ENCODE data around the gene C5orf15.

The C5orf15 gene
- 19.5 reads per million, percentile 46 among the genes with 10 or more reads in this experiment for total RNA-seq

GRCh38 chr5:133968204-133968980 is at the start of gene C5orf15:
TSS of gene C5orf15 (minus strand) at chr5:133968625. CDS start at chr5:133968584, 41 bp downstream.
- DNase-seq = peak; percentile 90

- no peak for DNase-seq
These were observed 39.9 kb upstream of the C5orf15 start for GRCh38 chr5:134008266-134008749.

GRCh38 chr5:134007581-134008265 is 39.3 kb upstream of the C5orf15 start:
- DNase-seq = no peak

DNA sequence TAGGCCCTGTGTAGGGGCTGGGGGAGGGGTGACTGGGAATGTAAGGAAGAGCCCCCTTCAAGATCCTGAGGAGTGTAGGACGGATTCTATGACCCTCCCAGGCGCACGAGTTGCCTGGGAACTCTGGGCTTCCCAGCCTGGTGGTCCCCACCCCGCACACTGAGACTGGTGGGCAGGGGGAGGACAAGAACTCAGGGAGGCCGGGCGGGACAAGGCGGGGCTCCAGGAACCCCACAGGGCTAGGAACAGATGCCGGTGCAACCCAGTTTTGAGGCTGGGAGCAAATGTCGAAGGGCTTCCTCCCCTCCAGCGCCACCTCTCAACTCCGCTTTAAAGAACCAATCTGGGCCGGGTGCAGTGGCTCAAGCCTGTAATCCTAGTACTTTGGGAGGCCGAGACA is 37.7 kb upstream of the C5orf15 start:
- DNase-seq = no peak

DNA sequence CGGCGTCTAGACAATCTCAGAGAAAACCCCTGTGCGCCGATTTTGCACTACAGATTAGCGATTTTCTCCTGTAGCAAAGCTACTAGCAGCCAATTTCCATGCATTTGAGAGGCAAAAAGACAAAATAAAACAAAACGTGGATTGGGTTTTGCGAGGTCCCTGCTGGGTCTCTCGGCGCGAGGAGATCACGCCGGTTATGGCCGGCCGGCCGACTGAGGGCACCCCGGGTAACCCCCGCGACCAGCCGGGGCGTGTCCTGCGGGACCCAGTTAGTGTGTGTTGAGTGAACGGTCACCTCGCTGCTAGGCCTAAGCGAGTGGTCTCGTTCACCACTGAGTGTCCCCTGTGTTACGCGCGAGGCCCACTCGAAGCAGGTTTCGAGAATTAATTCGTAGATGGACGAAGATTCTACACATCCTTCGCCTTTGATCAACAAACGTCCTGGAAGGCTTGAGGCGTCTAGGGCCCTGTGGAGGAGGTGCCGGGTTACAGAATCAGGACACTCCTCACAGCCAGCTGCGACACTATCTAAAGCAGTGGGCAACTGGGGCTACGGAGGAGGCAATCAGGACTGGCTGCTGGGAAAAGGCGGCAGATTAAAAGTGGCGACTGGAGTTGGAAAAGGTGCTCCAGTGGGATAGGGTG is 37.1 kb upstream of the C5orf15 start:
- no peak for DNase-seq

DNA sequence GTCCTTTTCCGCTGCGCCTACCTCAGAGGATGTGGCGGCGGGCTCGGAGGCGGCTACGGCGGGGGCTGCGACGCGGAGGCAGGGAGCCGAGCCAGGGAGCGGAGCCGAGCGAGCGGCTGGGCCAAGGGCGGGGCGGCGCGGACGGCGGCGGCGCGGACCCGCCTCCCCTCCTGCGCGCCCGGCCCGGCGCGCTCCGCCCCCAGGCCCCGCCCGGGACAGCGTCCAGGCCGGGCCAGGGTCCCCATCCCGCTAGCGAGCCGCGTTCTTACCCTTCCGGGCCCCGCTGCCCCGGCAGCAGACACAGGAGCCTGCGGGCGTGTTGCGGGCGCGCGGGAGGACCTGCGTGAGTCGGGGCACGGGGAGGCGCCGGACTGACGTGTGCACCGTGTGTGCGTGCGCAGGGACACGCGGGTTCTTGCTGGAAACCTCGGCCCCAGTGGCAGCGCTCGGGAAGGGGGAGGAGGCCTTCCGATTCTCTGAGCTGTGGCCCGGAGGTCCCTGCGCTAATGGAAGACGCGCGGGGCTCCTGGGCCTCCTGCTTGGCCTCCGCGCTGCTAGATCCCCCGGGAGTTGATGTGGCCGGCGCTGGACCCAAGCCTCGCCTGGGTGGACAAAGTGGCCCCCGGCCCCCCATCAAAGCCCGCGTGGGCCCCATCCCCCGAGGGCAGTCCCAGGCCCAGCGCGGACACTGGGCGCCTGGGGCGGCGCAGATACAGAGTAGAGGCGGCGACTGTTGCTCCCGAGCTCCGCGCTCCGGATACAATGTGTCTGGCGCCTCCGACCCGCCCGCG is 36.4 kb upstream of the C5orf15 start, which contains the start of gene VDAC1:
TSS of gene VDAC1 (minus strand) at position 350 of the 791 bp plus-strand sequence. CDS start 11,963 bp downstream, outside the sequence.
- DNase-seq = peak; percentile 87

GRCh38 chr5:134003817-134004625 is 35.6 kb upstream of the C5orf15 start:
- peak; percentile 19 for DNase-seq

GRCh38 chr5:134003064-134003816 is 34.8 kb upstream of the C5orf15 start:
- DNase-seq = no peak

DNA sequence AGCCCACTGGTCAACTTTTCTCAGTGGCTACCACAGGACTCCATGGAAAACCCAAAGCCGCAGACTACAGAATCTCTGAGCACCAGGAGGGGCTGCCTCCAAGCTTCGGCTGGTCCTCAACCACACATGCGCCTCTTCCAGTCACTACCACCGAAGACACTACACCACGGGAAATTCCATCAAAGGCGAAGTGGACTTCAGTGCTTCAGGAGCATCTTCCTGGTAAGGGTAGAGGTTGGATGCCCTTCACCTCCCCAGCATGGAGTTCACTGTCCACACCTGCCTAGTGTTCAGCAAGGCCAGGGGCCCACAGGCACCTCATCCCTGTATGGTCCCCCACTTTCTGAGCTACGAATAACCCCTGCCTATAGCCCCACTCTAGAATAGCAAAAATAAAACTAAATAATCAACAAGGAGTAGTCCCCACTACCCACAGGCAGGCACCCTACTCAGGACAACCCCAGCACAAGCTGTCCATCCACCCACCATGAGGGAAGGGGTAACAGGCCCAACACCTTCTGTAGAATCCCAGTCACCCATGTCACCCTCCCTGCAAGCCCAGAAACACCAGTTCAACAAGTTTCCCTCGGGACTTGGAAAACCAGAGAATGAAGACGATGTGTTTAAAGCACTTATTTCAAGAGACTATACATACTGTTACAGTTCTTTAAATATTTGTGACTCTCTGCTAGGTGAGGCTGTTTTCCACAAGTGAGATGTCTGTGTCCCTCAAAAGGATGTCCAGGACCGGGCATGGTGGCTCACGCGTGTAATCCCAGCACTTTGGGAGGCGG is 33.7 kb upstream of the C5orf15 start:
- no peak for DNase-seq

DNA sequence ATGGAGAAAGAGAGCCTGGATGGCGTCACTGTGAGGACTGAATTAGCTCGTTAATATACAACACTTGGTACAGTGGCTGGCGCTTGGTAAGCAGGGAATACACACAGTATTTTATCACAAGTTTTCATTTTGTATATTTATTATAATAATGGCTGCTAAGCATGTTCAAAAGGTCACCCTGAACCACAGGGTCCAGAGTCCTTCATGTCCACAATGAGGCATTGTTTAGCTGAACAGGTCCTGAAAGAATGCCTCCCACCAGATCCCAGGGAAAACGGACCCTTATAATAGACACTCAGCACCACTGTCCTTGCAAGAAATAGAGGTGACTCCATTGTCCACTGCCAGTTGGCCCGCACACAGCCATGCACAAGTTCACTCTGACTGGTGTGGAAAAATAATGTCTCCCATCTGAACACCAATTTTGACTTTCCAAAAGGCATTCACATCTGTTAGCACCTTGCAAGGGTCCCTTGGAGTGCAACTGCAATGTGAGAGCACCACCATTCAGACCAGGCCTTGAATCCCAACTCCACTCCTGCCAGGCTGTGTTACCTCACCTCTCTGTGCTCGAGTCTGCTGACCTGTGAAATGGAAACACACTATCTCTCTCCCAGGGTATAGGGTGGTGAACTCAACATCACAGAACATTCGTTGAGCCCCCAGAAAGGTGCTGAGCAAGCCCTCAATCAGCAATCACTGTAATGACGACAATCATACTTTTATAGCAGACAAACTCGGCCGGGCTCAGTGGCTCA is 32.5 kb upstream of the C5orf15 start:
- DNase-seq = no peak

GRCh38 chr5:134000091-134000511 is 31.7 kb upstream of the C5orf15 start:
- DNase-seq = no peak

- no peak for DNase-seq
These were observed 30.4 kb upstream of the C5orf15 start for GRCh38 chr5:133998807-133999206.

- no peak for DNase-seq
These were observed 29.6 kb upstream of the C5orf15 start for GRCh38 chr5:133998042-133998441.

DNA sequence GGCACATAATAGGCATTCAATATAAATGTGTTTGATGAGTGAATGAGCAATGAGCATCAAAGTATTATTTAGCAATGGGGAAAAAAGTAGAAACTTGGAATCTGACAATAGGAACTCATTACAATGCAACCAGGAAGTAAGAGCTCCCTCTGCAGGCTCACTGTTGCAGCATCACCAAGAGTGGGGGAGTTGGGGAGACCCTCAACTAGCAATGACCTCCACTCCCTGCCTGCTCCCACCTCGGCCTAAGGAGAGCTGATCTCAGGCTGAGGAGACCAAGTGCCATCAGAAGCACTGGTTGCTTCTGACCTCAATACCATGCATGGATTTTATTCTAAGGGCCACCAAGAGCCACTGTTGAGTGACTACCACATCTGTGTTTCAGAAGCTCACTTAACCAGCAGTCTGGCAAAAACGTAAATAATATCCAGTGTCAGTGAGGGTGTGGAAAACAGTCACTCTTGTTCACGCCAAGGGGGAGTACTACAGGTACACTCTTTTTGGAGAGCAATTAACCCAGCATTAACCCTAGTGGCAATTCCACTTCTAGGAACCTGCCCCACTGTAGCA is 28.3 kb upstream of the C5orf15 start:
- no peak for DNase-seq

DNA sequence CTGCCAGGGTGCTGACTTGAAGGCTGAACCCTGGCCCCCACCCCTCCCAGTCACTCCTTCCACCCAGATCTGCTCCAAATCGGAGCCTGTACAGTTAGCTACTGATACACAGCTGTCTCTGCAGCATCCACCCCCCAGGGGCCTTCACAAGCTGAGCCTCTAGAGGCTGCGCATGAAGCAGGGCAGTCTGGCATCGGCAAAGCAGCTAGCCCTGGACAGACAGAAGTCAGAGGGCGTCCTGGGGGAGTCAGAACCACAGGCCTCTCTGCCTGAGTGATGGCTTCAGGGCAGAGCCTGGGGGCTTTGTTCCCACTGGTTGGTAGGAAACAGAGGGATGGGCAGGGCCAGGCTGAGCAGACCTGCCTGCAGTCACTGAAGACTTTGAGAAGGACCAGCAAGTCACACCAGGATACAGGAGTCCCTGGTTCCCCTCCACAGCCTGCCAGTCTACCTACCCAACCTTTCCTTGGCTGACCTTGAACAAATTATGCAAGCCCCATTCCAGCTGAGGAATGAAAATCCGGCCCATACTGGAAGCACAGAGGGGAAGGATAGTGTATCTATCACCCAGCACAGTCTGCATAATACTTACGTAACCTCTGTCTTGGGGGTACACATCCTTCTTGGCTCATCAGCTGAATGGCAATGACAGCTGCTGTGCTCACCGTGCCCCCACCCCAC is 27.6 kb upstream of the C5orf15 start:
- no peak for DNase-seq

DNA sequence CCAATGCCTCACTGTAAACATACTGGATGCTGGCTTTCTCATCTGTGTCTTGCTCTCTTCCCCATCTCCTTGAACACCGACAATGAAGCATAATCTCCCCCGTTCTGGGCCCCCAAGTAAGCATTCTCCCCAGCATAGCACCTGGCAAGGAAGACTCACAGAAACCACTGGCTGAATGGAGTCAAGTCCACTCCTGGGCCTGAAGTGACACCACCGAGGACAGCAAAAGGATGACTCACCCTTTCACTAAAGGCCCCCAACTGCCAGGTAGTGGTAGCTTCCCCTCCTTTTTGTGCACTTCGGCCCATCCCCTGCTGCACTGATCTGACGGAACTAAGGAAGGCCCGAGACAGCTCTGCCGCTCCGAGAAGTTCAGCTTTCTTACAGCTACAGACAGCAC is 26.9 kb upstream of the C5orf15 start:
- no peak for DNase-seq

- DNase-seq = no peak
These were observed 26.5 kb upstream of the C5orf15 start for GRCh38 chr5:133994990-133995333.

DNA sequence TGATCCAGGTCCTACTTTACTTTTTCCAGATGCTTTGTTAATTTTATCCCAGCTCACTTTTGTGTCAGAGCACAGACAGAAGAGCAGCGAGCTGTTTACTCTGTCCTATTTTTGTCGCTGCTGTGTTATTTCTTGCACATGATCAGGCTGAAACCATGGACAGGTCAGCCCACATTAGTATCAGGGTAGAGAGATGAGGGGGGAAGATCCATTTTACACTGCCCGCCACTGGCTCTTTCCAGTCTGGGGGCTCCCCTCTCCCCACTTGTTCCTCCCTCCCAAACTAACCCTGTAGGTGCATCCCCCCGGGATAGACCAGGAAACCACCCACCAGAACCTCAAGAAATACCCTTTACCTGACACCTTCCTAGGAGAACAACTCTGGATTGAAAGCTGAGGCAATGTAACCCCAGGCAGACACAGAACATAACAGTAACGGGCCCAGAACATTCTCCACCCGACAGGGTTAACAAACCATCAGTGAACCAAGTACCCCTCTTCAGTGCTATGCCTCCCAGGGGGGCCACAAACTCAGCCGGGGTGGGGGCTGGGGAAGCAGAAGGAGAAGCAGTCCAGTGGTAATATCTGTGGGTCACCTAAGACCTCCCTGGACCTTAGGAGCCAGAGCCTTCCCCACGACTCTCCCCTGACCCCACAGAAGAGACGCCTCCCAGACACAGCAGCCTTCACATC is 26.0 kb upstream of the C5orf15 start:
- no peak for DNase-seq

All from effector CD4-positive, alpha-beta T cell (primary cell).